KMS-11 (cell line): Measurements from ENCODE around the gene SORCS2.

Experiments
- H2AFZ ChIP-seq: fragments of 200-600 bp; sonication (generic); 2 replicates; pipeline ENCODE4 v1.6.1; 2016; ENCODE audit warnings: antibody characterized with exemption, mixed run types, low read depth
- H3K27ac ChIP-seq: fragments of 200-600 bp; sonication (generic); 2 replicates; pipeline ENCODE4 v1.6.1; 2016; ENCODE audit warnings: mild to moderate bottlenecking, mixed run types
- H3K27me3 ChIP-seq: fragments of 200-600 bp; sonication (generic); 2 replicates; pipeline ENCODE4 v1.6.1; 2017; ENCODE audit warnings: mild to moderate bottlenecking, low read depth, mixed run types, moderate library complexity; ENCODE audit not compliant: insufficient read depth
- H3K36me3 ChIP-seq: fragments of 200-600 bp; sonication (generic); 2 replicates; pipeline ENCODE4 v1.6.1; 2017; ENCODE audit warnings: mild to moderate bottlenecking, mixed run types; ENCODE audit not compliant: insufficient read depth
- H3K4me1 ChIP-seq: fragments of 200-600 bp; sonication (generic); 2 replicates; pipeline ENCODE4 v1.6.1; 2016; ENCODE audit warnings: mild to moderate bottlenecking, low read depth, mixed run types; ENCODE audit not compliant: poor library complexity, severe bottlenecking
- H3K4me2 ChIP-seq: fragments of 200-600 bp; sonication (generic); 2 replicates; pipeline ENCODE4 v1.7.0; 2016; ENCODE audit warnings: mild to moderate bottlenecking, mixed run types
- H3K4me3 ChIP-seq: fragments of 200-600 bp; sonication (generic); IDR thresholded peaks from 2 replicates; pipeline ENCODE4 v1.6.1; 2017; ENCODE audit warnings: low read depth, low read length, mixed read lengths; ENCODE audit not compliant: insufficient read depth
- H3K79me2 ChIP-seq: fragments of 200-600 bp; sonication (generic); 2 replicates; pipeline ENCODE4 v1.6.1; 2016; ENCODE audit warnings: low read depth, mixed run types; ENCODE audit not compliant: insufficient read depth
- H3K9ac ChIP-seq: fragments of 200-600 bp; sonication (generic); 2 replicates; pipeline ENCODE4 v1.6.1; 2016; ENCODE audit warnings: mild to moderate bottlenecking, mixed run types
- H4K20me1 ChIP-seq: fragments of 200-600 bp; sonication (generic); 2 replicates; pipeline ENCODE4 v1.6.1; 2016; ENCODE audit warnings: mild to moderate bottlenecking, mixed run types; ENCODE audit not compliant: insufficient read depth
- TF ChIP-seq, protein P1 (sequence below): fragments of 200-600 bp; sonication (generic); conservative IDR thresholded peaks from 2 replicates; pipeline ENCODE4 v1.6.1; 2017; ENCODE audit warnings: low read depth, mild to moderate bottlenecking, antibody characterized with exemption, low read length, moderate library complexity, mixed read lengths

The SORCS2 gene

DNA sequence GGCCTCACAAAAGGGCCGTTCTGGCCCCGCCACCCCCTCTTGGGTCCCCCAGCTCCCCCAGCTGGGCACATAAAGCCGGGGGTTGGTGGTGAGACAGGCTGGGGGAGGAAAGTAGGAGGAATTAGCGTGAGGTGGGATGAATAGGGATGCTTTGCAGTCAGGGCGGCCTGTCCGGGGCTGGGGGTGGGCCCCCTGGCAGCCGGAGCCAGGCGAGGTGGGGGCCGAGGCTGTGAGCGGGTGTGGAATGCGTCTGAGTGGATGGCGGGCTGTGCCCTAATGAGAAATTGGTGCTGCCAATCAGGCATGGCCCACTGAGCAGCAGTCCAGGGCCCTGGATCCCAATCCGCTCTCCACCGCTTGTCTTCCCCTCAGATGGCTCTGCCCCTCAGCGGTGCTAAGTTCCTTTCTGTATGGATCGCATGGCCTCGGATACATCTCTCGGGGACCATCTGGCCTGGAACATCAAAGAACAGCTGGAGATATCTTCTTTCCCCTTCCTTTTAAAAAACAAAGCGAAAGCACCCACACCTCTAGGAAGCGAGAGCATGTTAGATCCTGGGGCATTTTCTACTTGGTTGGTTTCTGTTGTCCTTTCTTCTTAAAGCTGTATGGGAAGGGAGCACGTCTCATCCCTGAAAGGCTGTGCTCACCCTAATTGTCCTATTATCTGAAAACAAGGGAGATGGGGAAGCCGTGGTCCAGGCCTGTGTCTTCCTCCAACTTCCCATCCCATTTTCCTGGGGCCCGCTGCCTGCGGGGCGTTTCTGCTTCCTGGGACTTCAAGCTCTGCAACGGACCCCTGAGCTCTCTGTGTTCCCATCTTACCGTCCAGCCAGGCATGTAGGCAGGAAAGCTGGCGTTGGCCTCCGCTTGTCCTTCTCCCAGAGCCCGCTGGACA, 106.9 kb downstream of the SORCS2 start:
- H3K79me2 ChIP-seq: no peaks in the 10 kb centered on the region
- no peak overlapping the region for H3K27ac ChIP-seq
- no peaks in the 10 kb centered on the region for H3K4me1 ChIP-seq
- no peak overlapping the region for H2AFZ ChIP-seq
- H3K27me3 ChIP-seq: peaks cover 18% of the 10 kb centered on the region
- no peaks in the 10 kb centered on the region for H4K20me1 ChIP-seq
- no peak overlapping the region for H3K9ac ChIP-seq
- no peak overlapping the region for H3K4me3 ChIP-seq
- H3K4me2 ChIP-seq: no peak overlapping the region
- TF ChIP-seq, protein P1, sequence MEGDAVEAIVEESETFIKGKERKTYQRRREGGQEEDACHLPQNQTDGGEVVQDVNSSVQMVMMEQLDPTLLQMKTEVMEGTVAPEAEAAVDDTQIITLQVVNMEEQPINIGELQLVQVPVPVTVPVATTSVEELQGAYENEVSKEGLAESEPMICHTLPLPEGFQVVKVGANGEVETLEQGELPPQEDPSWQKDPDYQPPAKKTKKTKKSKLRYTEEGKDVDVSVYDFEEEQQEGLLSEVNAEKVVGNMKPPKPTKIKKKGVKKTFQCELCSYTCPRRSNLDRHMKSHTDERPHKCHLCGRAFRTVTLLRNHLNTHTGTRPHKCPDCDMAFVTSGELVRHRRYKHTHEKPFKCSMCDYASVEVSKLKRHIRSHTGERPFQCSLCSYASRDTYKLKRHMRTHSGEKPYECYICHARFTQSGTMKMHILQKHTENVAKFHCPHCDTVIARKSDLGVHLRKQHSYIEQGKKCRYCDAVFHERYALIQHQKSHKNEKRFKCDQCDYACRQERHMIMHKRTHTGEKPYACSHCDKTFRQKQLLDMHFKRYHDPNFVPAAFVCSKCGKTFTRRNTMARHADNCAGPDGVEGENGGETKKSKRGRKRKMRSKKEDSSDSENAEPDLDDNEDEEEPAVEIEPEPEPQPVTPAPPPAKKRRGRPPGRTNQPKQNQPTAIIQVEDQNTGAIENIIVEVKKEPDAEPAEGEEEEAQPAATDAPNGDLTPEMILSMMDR: no peak
- no peaks in the 10 kb centered on the region for H3K36me3 ChIP-seq

DNA sequence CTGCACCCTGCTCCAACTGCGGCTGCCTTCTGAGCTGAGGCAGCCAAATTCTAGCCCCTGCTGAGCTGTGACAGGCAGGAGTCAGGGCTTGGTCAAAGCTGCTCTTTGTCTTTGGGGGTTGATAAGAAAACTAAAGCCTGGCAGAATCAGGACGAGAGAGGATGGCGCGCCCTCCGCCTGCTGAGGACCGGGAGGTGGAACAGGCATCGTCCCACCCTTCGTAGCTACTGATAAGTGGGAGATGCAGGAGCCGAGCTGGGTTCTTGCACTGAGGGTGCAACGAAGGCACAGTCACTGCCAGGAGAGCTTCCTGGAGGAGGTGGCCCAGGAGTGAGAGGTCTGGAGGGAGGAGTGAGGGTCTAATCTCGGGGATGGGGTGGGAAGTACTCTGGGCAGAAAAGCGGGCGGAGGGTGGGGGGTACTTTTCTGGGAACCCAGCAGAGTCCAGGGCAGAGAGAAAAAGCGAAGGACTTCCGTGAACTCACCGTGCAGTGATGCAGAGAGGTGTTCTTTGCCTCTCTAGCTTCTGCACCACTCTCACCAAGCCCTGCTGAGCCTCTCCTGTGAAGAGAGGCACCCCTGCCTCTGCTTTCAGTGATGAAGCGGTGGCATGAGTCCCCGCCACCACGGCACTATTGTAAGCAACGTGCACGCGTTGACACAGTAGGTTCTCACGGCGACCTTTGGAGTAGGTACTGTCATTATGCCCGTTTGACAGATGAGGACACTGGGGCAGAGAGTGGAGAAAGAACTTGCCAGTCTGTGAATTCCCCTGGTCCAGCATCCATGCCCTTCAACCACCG, 107.8 kb downstream of the SORCS2 start:
- Histone ChIP-seq H3K4me3 (no peak overlapping the region), H3K79me2 (no peaks in the 10 kb centered on the region), H3K27me3 (peaks cover 18% of the 10 kb centered on the region), H4K20me1 (no peaks in the 10 kb centered on the region), H2AFZ (no peak overlapping the region), H3K9ac (no peak overlapping the region), H3K27ac (no peak overlapping the region), H3K36me3 (no peaks in the 10 kb centered on the region), H3K4me2 (no peak overlapping the region), H3K4me1 (no peaks in the 10 kb centered on the region)
- TF ChIP-seq, protein P1: no peak

DNA sequence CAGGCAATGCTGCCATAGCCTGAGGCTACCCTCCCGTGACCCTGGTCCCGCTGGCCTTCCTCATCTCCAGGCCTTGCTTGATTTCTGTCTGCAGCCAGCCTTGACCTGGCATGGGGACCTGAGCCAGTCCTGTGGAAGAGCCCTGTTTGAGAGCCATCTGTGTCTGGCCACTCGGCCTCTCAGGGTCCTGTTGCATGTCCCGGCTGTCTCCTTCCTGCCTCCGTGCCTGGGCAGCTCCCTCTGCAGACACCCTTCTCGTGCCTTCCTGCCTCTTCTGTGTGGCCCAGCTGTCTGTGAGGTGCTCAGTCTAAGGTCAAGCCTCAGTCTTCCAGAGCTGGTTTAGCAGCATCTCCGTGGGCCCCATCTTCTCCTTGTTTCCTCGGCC, 108.4 kb downstream of the SORCS2 start:
- peaks cover 18% of the 10 kb centered on the region for H3K27me3 ChIP-seq
- TF ChIP-seq, protein P1: no peak
- no peaks in the 10 kb centered on the region for H3K36me3 ChIP-seq
- H3K4me1 ChIP-seq: no peaks in the 10 kb centered on the region
- no peak overlapping the region for H3K4me2 ChIP-seq
- no peak overlapping the region for H3K4me3 ChIP-seq
- no peaks in the 10 kb centered on the region for H4K20me1 ChIP-seq
- H3K79me2 ChIP-seq: no peaks in the 10 kb centered on the region
- no peak overlapping the region for H3K27ac ChIP-seq
- H3K9ac ChIP-seq: no peak overlapping the region
- no peak overlapping the region for H2AFZ ChIP-seq

GRCh38 chr4:7301126-7301785, 108.9 kb downstream of the SORCS2 start:
- TF ChIP-seq, protein P1: no peak
- peaks cover 18% of the 10 kb centered on the region for H3K27me3 ChIP-seq
- no peaks in the 10 kb centered on the region for H3K36me3 ChIP-seq
- no peaks in the 10 kb centered on the region for H3K79me2 ChIP-seq
- no peak overlapping the region for H3K27ac ChIP-seq
- H4K20me1 ChIP-seq: no peaks in the 10 kb centered on the region
- H3K9ac ChIP-seq: no peak overlapping the region
- no peak overlapping the region for H3K4me2 ChIP-seq
- H3K4me3 ChIP-seq: no peak overlapping the region
- no peaks in the 10 kb centered on the region for H3K4me1 ChIP-seq
- no peak overlapping the region for H2AFZ ChIP-seq
